ENCODE data around the gene POLR3A. TPM values are rescaled to one million over a fixed set of nuclear protein-coding genes. Genes with fewer than 3 reads are reported as not detected.

The POLR3A gene
- total RNA-seq, 1 experiment from 2014 or later = 38.0 TPM

DNA sequence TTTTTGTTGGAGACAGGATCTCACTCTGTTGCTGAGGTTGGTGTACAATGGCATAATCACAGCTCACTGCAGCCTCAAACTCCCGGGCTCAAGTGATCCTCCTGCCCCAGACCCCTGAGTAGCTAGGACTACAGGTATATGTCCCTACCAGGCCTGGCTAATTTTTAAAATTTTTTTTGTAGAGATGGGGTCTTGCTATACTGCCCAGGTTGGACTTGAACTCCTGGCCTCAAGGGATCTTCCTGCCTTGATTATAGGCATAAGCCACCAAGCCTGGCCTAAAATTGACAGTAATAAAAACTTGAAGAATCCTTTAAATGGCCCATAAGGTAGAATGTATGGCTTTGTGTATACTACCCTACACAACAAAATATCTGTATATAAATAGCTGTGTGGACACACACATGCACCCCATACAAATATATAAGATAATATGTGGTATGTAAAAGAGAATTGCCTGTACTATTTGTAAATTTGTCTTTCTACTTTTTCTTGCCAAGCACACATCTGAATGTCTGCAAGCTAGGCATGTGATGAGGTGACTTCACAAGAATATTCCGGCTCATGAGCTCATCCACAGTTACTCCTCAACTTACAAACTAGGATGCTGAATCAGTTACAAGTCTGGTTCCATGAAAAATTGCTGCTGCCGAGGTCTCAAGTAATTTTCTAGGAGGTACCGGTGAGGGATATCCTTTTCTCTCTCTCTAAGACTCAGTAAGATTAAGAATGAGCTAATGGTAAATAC lies 26.6 kb downstream of the POLR3A start:
- no peak overlapping the region for H2AK5ac ChIP-seq (ENCODE audit: insufficient read length, low read length)
- no peak overlapping the region for H3K23ac ChIP-seq (ENCODE audit: insufficient read length, low read depth, low read length)
- H3K56ac ChIP-seq (ENCODE audit: insufficient read length, low read depth, low read length) = no peak overlapping the region
- no peak overlapping the region for H4K5ac ChIP-seq (ENCODE audit: insufficient read length, low read depth, low read length)
- no peak overlapping the region for H3K14ac ChIP-seq (ENCODE audit: insufficient read depth, low read length)
- Mint-ChIP-seq H3K36me3 (ENCODE audit: insufficient read depth in 1 of 3, low read depth in 3 of 3) (peaks cover 58 to 93% (median 85%) of the 10 kb centered on the region in 3 experiments; a peak in 6 of 7 replicates), H3K27ac (no peak overlapping the region), H3K27me3 (ENCODE audit: low read depth) (no peaks in the 10 kb centered on the region), H3K9me3 (no peaks in the 10 kb centered on the region), H3K4me1 (no peaks in the 10 kb centered on the region), H3K4me3 (no peak overlapping the region)
- no peaks in the 10 kb centered on the region for H4K20me1 ChIP-seq (ENCODE audit: control insufficient read depth, insufficient read depth, insufficient read length)
- no peak overlapping the region for H4K91ac ChIP-seq (ENCODE audit: insufficient read length, low read depth, low read length)
- no peaks in the 10 kb centered on the region for H3K9me3 ChIP-seq (ENCODE audit: control insufficient read depth, low read depth, low read length)
- H3K27me3 ChIP-seq (ENCODE audit: insufficient read depth, low read length) = no peaks in the 10 kb centered on the region
- no peaks in the 10 kb centered on the region for H3K79me2 ChIP-seq (ENCODE audit: insufficient read depth, low read length)
- H3K4me1 ChIP-seq (ENCODE audit: insufficient read depth, low read length) = no peaks in the 10 kb centered on the region
- no peak overlapping the region for H3K27ac ChIP-seq (ENCODE audit: insufficient read length, low read depth, low read length)
- H2BK15ac ChIP-seq (ENCODE audit: low read depth, low read length) = no peak overlapping the region
- H3K4me2 ChIP-seq (ENCODE audit: insufficient read depth, insufficient read length, low read length) = no peak overlapping the region
- no peak overlapping the region for H2BK5ac ChIP-seq (ENCODE audit: insufficient read length, low read length)
- no peak overlapping the region for H2AFZ ChIP-seq (ENCODE audit: low read length)
- WGBS (ENCODE audit: extremely low coverage, insufficient read length, low lambda C conversion rate) = no CpG with 5 or more reads among the region's 4 CpGs
- H3K9ac ChIP-seq (ENCODE audit: extremely low read depth, insufficient read length, low read length) = no peak overlapping the region
- no peak overlapping the region for H3T11ph ChIP-seq (ENCODE audit: low read length)
- DNase-seq = no peak
- no peak overlapping the region for H2BK120ac ChIP-seq (ENCODE audit: low read depth, low read length, poor library complexity, severe bottlenecking)
- TF ChIP-seq, protein P1, sequence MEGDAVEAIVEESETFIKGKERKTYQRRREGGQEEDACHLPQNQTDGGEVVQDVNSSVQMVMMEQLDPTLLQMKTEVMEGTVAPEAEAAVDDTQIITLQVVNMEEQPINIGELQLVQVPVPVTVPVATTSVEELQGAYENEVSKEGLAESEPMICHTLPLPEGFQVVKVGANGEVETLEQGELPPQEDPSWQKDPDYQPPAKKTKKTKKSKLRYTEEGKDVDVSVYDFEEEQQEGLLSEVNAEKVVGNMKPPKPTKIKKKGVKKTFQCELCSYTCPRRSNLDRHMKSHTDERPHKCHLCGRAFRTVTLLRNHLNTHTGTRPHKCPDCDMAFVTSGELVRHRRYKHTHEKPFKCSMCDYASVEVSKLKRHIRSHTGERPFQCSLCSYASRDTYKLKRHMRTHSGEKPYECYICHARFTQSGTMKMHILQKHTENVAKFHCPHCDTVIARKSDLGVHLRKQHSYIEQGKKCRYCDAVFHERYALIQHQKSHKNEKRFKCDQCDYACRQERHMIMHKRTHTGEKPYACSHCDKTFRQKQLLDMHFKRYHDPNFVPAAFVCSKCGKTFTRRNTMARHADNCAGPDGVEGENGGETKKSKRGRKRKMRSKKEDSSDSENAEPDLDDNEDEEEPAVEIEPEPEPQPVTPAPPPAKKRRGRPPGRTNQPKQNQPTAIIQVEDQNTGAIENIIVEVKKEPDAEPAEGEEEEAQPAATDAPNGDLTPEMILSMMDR (conservative IDR thresholded peaks at IDR 0.05) = no peak
- H3K23me2 ChIP-seq (ENCODE audit: insufficient read length, low read depth, low read length, poor library complexity, severe bottlenecking) = no peaks in the 10 kb centered on the region
- H3K79me1 ChIP-seq (ENCODE audit: insufficient read depth, low read depth, low read length, poor library complexity, severe bottlenecking) = no peaks in the 10 kb centered on the region
- H4K8ac ChIP-seq (replicated peaks; ENCODE audit: insufficient read length, low read depth, low read length) = no peak overlapping the region
- no peak overlapping the region for H3K18ac ChIP-seq (ENCODE audit: insufficient read length, low read depth, low read length)
- no peak overlapping the region for H2BK12ac ChIP-seq (ENCODE audit: insufficient read length, low read depth, low read length)
- H2BK20ac ChIP-seq (ENCODE audit: low read depth, low read length, poor library complexity, severe bottlenecking) = no peak overlapping the region
- H3K4ac ChIP-seq (ENCODE audit: low read depth, low read length) = no peak overlapping the region
